ENCODE data around the gene ZNF37A.

DNA sequence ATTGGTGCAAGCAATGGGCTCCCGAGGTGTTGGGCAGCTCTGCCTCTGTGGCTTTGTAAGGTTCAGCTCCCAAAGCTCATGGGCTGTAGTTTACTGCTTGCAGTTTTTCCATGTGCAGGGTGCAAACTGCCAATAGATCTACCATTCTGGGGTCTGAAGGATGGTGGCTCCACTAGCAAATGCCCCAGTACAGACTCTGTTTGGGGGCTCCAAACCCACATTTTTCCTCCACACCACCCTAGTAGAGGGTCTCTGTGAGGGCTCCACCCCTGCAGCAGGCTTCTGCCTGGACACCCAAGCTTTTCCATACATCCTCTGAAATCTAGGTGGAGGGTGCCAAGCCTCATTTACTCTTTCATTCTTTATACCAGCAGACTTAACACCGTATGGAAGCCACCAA, 17.4 kb upstream of the ZNF37A start:
- TF ChIP-seq POLR2A (IDR thresholded peaks at IDR 0.05): no peak
- TF ChIP-seq, protein P1, sequence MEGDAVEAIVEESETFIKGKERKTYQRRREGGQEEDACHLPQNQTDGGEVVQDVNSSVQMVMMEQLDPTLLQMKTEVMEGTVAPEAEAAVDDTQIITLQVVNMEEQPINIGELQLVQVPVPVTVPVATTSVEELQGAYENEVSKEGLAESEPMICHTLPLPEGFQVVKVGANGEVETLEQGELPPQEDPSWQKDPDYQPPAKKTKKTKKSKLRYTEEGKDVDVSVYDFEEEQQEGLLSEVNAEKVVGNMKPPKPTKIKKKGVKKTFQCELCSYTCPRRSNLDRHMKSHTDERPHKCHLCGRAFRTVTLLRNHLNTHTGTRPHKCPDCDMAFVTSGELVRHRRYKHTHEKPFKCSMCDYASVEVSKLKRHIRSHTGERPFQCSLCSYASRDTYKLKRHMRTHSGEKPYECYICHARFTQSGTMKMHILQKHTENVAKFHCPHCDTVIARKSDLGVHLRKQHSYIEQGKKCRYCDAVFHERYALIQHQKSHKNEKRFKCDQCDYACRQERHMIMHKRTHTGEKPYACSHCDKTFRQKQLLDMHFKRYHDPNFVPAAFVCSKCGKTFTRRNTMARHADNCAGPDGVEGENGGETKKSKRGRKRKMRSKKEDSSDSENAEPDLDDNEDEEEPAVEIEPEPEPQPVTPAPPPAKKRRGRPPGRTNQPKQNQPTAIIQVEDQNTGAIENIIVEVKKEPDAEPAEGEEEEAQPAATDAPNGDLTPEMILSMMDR (IDR thresholded peaks at IDR 0.05): no peak

All from Peyer's patch (tissue), 4 donors.